AG08396 (cell line): ENCODE measurements around the gene DYNLT4.
"Not testable (repeated sequence)": the region's sequence is repeated elsewhere in the genome, so short reads cannot be mapped to it uniquely, and the experiment has no call there.

Source experiments
- DNase-seq: peaks from one replicate; pipeline ENCODE4 v3.0.0; 2012; ENCODE audit warnings: low spot score, mixed read lengths

DYNLT4 gene

GRCh38 chr1:44808938-44809917, 2.1 kb upstream of the DYNLT4 start:
- peak; percentile 55 for DNase-seq

GRCh38 chr1:44808063-44808937, 1.1 kb upstream of the DYNLT4 start, which contains the start of gene BTBD19:
Gene BTBD19 (plus strand): TSS chr1:44808523. CDS start chr1:44808821, 298 bp downstream.
- peak; percentile 90 for DNase-seq

- peak; percentile 95 for DNase-seq
Observed at GRCh38 chr1:44807364-44808062, 362 bp upstream of the DYNLT4 start.

- no peak for DNase-seq
Observed at GRCh38 chr1:44806025-44806703, 987 bp downstream of the DYNLT4 start.

- no peak for DNase-seq
Observed at GRCh38 chr1:44805311-44806024, 1.7 kb downstream of the DYNLT4 start.

GRCh38 chr1:44803312-44804095, 3.6 kb downstream of the DYNLT4 start:
- no peak for DNase-seq

- no peak for DNase-seq
Observed at GRCh38 chr1:44803062-44803311, 4.2 kb downstream of the DYNLT4 start.

- DNase-seq: no peak
Observed at GRCh38 chr1:44802306-44803061, 4.7 kb downstream of the DYNLT4 start.

GRCh38 chr1:44801491-44802305, 5.5 kb downstream of the DYNLT4 start:
- DNase-seq: no peak

GRCh38 chr1:44799770-44800584, 7.2 kb downstream of the DYNLT4 start, which contains the start of gene PLK3:
Gene PLK3 (plus strand): TSS chr1:44800377. CDS start chr1:44800464, 87 bp downstream.
- peak; percentile 98 for DNase-seq

GRCh38 chr1:44798481-44799365, 8.4 kb downstream of the DYNLT4 start:
- no peak for DNase-seq

- not testable (repeated sequence) for DNase-seq
Observed at GRCh38 chr1:44797886-44798285, 9.3 kb downstream of the DYNLT4 start.

- DNase-seq: no peak
Observed at GRCh38 chr1:44792736-44793502, 14.2 kb downstream of the DYNLT4 start.

- DNase-seq: no peak
Observed at GRCh38 chr1:44790968-44791801, 16.0 kb downstream of the DYNLT4 start.
